Measurements from ENCODE around the gene STYXL1.
"Not testable (repeated sequence)": the region's sequence is repeated elsewhere in the genome, so short reads cannot be mapped to it uniquely, and the experiment has no call there.

The STYXL1 gene

GRCh38 chr7:76009672-76010600 is 37.9 kb downstream of the STYXL1 start:
- H3K4me3 ChIP-seq (replicated peaks; ENCODE audit: low read depth, low read length) = no peak overlapping the region
- DNase-seq (ENCODE audit: low read depth) = no peak
- no peak for TF ChIP-seq CTCF (IDR thresholded peaks at IDR 0.05; ENCODE audit: low read length, missing control alignments)

GRCh38 chr7:76008156-76008687 is 39.6 kb downstream of the STYXL1 start:
- no peak for DNase-seq (ENCODE audit: low read depth)
- no peak overlapping the region for H3K4me3 ChIP-seq (replicated peaks; ENCODE audit: low read depth, low read length)
- no peak for TF ChIP-seq CTCF (IDR thresholded peaks at IDR 0.05; ENCODE audit: low read length, missing control alignments)

GRCh38 chr7:76005004-76005403 is 42.8 kb downstream of the STYXL1 start:
- not testable (repeated sequence) for H3K4me3 ChIP-seq (replicated peaks; ENCODE audit: low read depth, low read length)

GRCh38 chr7:76003351-76003750 is 44.4 kb downstream of the STYXL1 start:
- no peak overlapping the region for H3K4me3 ChIP-seq (replicated peaks; ENCODE audit: low read depth, low read length)
- no peak for DNase-seq (ENCODE audit: low read depth)
- TF ChIP-seq CTCF (IDR thresholded peaks at IDR 0.05; ENCODE audit: low read length, missing control alignments) = no peak

More at GRCh38 chr7:76005004-76005403, 42.8 kb downstream of the STYXL1 start:
- not testable (repeated sequence) for DNase-seq (ENCODE audit: low read depth)

DNA sequence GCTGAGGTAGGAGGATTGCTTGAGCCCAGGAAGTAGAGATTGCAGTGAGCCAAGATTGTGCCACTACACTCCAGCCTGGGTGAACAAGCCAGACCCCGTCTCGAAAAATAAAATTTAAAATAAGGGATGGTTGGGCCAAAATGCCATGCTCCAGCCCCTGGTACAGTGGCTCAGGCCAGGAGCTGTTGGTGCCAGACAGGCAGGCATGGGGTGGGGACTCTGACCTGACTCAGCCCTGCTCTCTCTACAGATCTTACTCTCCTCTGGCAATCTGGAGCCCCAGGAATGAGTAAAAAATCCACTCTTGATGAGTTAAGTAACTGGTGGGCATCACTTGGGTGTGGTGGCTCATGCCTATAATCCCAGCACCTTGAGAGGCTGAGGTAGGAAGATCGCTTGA is 45.0 kb downstream of the STYXL1 start:
- TF ChIP-seq CTCF (IDR thresholded peaks at IDR 0.05; ENCODE audit: low read length, missing control alignments) = no peak
- DNase-seq (ENCODE audit: low read depth) = no peak
- H3K4me3 ChIP-seq (replicated peaks; ENCODE audit: low read depth, low read length) = no peak overlapping the region

DNA sequence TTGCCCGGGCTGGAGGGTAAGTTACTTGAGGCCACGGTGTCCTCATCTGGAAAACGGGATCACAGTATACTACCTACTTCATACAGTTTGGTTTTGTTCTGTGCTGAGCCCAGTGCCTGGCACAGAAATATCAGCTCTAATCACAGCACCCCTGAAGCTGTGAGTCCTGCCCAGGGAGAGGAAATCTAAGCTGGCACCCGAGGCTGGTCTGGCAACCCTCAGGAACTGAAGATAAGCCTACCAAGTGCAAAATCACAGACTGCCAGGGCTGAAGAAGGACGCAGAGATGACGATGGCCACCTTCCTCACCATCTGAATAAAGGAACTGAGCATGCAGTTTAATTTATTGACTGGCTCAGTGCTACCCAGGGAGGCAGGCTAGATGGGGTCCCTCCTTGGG is 45.7 kb downstream of the STYXL1 start:
- DNase-seq (ENCODE audit: low read depth) = no peak
- no peak for TF ChIP-seq CTCF (IDR thresholded peaks at IDR 0.05; ENCODE audit: low read length, missing control alignments)
- no peak overlapping the region for H3K4me3 ChIP-seq (replicated peaks; ENCODE audit: low read depth, low read length)

DNA sequence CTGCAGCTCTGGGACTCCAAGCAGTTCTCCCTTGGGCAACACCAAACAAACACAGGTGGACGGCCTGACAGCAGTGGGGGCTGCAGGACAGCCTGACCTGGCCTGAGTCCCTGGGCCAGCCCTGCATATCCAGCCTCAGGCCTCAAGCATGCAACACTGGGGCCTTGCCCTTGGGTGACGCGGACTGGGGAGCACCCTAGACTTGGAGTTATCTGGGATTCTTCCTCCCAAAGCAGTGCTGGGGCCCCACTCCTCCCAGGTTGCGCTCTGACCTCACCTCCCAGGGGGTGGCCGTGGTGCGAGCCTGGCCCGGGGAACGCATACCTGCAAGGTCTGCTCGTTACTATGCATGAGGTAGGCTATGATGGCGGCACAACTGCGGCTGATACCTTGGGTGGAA is 47.2 kb downstream of the STYXL1 start:
- TF ChIP-seq CTCF (IDR thresholded peaks at IDR 0.05; ENCODE audit: low read length, missing control alignments) = no peak
- no peak overlapping the region for H3K4me3 ChIP-seq (replicated peaks; ENCODE audit: low read depth, low read length)
- no peak for DNase-seq (ENCODE audit: low read depth)
